ENCODE measurements around the gene ATXN10. TPM values are rescaled to one million over a fixed set of nuclear protein-coding genes. Genes with fewer than 3 reads are reported as not detected.

Gene ATXN10
- total and polyA plus RNA-seq, 2 of the 13 experiments (the other 11 are each of a cell fraction or from before 2014, with no cell fraction given), result 60.1 to 194 TPM

GRCh38 chr22:45842291-45842991 lies 170.8 kb downstream of the ATXN10 start:
- Histone ChIP-seq H2AFZ (ENCODE audit: low read length) (no peak overlapping the region), H3K4me2 (ENCODE audit: low read depth, low read length) (no peak overlapping the region), H3K79me2 (ENCODE audit: insufficient read depth, low read length) (no peaks in the 10 kb centered on the region), H3K27me3 (ENCODE audit: control insufficient read depth in 1 of 2, insufficient read depth in 2 of 2, low read length in 2 of 2) (no peaks in the 10 kb centered on the region), H3K4me1 (ENCODE audit: insufficient read depth, low read length) (peaks cover 5% of the 10 kb centered on the region; the same call in 1 of the 2 replicates), H3K27ac (ENCODE audit: extremely low read length, insufficient read depth, low read length) (no peak overlapping the region), H3K36me3 (replicated peaks in 1 of 2; ENCODE audit: control insufficient read depth in 1 of 2, insufficient read depth in 2 of 2, low read length in 2 of 2) (peaks cover 10 to 51% of the 10 kb centered on the region in 2 experiments), H3K4me3 (replicated peaks in 1 of 3; ENCODE audit: insufficient read depth in 1 of 3, low read depth in 2 of 3, low read length in 3 of 3) (no peak overlapping the region), H4K20me1 (ENCODE audit: insufficient read depth, low read length) (no peaks in the 10 kb centered on the region), H3K9me3 (ENCODE audit: low read length) (no peaks in the 10 kb centered on the region), H3K9ac (ENCODE audit: insufficient read depth, low read depth, low read length) (no peak overlapping the region)
- DNase-seq (ENCODE audit: low spot score) (no peak), FAIRE-seq (no peak), ATAC-seq (no peak)
- CTCF ChIA-PET (ENCODE audit: low intra/inter-chr PET ratio, low total read pairs), result no interaction called here
- WGBS (ENCODE audit: low lambda C conversion rate), result 97% methylated on average over 12 of the region's 12 CpGs
- POLR2A ChIA-PET, result no interaction called here
- TF ChIP-seq SOX6 (IDR thresholded peaks at IDR 0.05), result no peak
- no peak for TF ChIP-seq SOX6 (CRISPR knock-in tag; IDR thresholded peaks at IDR 0.05)
- no peak for TF ChIP-seq ZBTB2 (CRISPR knock-in tag; IDR thresholded peaks at IDR 0.05; ENCODE audit: low read depth)
- TF ChIP-seq ZNF256 (CRISPR knock-in tag; conservative IDR thresholded peaks at IDR 0.05), result no peak
- no peak for TF ChIP-seq FUBP1 (CRISPR knock-in tag; IDR thresholded peaks at IDR 0.05; ENCODE audit: borderline replicate concordance)
- TF ChIP-seq ZFX (CRISPR knock-in tag; IDR thresholded peaks at IDR 0.05; ENCODE audit: low read depth), result no peak
- TF ChIP-seq TOPORS (CRISPR knock-in tag; IDR thresholded peaks at IDR 0.05), result no peak
- no peak for TF ChIP-seq JUN (CRISPR knock-in tag; IDR thresholded peaks at IDR 0.05)
- TF ChIP-seq ZBTB21 (CRISPR knock-in tag; IDR thresholded peaks at IDR 0.05), result no peak
- no peak for TF ChIP-seq MTF1 (CRISPR knock-in tag; IDR thresholded peaks at IDR 0.05)
- no peak for TF ChIP-seq BRD4 (CRISPR knock-in tag; IDR thresholded peaks at IDR 0.05)
- TF ChIP-seq NRL (CRISPR knock-in tag; IDR thresholded peaks at IDR 0.05; ENCODE audit: borderline replicate concordance), result no peak
- TF ChIP-seq, protein P1, sequence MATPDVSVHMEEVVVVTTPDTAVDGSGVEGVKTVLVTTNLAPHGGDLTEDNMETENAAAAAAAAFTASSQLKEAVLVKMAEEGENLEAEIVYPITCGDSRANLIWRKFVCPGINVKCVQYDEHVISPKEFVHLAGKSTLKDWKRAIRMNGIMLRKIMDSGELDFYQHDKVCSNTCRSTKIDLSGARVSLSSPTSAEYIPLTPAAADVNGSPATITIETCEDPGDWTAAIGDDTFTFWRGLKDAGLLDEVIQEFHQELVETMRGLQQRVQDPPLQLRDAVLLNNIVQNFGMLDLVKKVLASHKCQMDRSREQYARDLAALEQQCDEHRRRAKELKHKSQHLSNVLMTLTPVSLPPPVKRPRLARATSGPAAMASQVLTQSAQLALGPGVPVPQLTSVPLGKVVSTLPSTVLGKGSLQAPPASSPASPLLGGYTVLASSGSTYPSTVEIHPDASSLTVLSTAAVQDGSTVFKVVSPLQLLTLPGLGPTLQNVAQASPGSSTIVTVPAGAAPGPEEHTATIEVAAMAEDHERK (CRISPR knock-in tag; IDR thresholded peaks at IDR 0.05; ENCODE audit: low read depth), result no peak
- TF ChIP-seq NFIB (CRISPR knock-in tag; IDR thresholded peaks at IDR 0.05; ENCODE audit: borderline replicate concordance), result no peak
- in situ Hi-C loops (cut with HindIII; ENCODE audit: extremely low pct_ligation_motif_present, low pct_unique_long_range_greater_than_20kb) (loop anchor here (10.0 kb wide), 1 partner anchor 198 kb away; no protein-coding TSS in a partner anchor), intact Hi-C loops (cut with micrococcal nuclease; ENCODE audit: unreplicated experiment) (no loop called here)
- no TSS peak for BruUV-seq (replicated peaks)

All from HepG2 (cell line).